ENCODE measurements around the gene EYS. TPM values are rescaled to one million over a fixed set of nuclear protein-coding genes. Genes with fewer than 3 reads are reported as not detected.

The EYS gene
- total RNA-seq: not detected in 2 replicates

GRCh38 chr6:65707126-65707826 is at the start of gene EYS:
EYS (minus strand) TSS chr6:65707226; CDS start chr6:65495410, 211,816 bp downstream.
- intact Hi-C loops (cut with micrococcal nuclease): no loop called here

- intact Hi-C loops (cut with micrococcal nuclease): no loop called here
These were observed 39.3 kb upstream of the EYS start for GRCh38 chr6:65746302-65746701.

- intact Hi-C loops (cut with micrococcal nuclease): no loop called here
These were observed 38.6 kb upstream of the EYS start for GRCh38 chr6:65745614-65746013.

GRCh38 chr6:65728879-65729479 is 22.0 kb upstream of the EYS start:
- intact Hi-C loops (cut with micrococcal nuclease): no loop called here

GRCh38 chr6:65719101-65719500 is 12.1 kb upstream of the EYS start:
- intact Hi-C loops (cut with micrococcal nuclease): no loop called here

- intact Hi-C loops (cut with micrococcal nuclease): no loop called here
These were observed 4.5 kb upstream of the EYS start for GRCh38 chr6:65711531-65711930.

GRCh38 chr6:65709099-65709830 is 2.2 kb upstream of the EYS start:
- intact Hi-C loops (cut with micrococcal nuclease): no loop called here

GRCh38 chr6:65708162-65708561 is 1.1 kb upstream of the EYS start:
- intact Hi-C loops (cut with micrococcal nuclease): no loop called here

GRCh38 chr6:65706436-65706835 is 590 bp downstream of the EYS start:
- intact Hi-C loops (cut with micrococcal nuclease): no loop called here

- intact Hi-C loops (cut with micrococcal nuclease): no loop called here
These were observed 5.7 kb downstream of the EYS start for GRCh38 chr6:65701325-65701724.

- intact Hi-C loops (cut with micrococcal nuclease): no loop called here
These were observed 6.5 kb downstream of the EYS start for GRCh38 chr6:65700561-65700960.

GRCh38 chr6:65692109-65692508 is 14.9 kb downstream of the EYS start:
- intact Hi-C loops (cut with micrococcal nuclease): no loop called here

GRCh38 chr6:65680232-65680631 is 26.8 kb downstream of the EYS start:
- intact Hi-C loops (cut with micrococcal nuclease): no loop called here

- intact Hi-C loops (cut with micrococcal nuclease): no loop called here
These were observed 35.1 kb downstream of the EYS start for GRCh38 chr6:65671922-65672321.

GRCh38 chr6:65667916-65668656 is 38.9 kb downstream of the EYS start:
- intact Hi-C loops (cut with micrococcal nuclease): no loop called here

GRCh38 chr6:65650086-65650485 is 56.9 kb downstream of the EYS start:
- intact Hi-C loops (cut with micrococcal nuclease): no loop called here

GRCh38 chr6:65649392-65649791 is 57.6 kb downstream of the EYS start:
- intact Hi-C loops (cut with micrococcal nuclease): no loop called here

GRCh38 chr6:65646544-65646943 is 60.5 kb downstream of the EYS start:
- intact Hi-C loops (cut with micrococcal nuclease): no loop called here

GRCh38 chr6:65642776-65643175 is 64.2 kb downstream of the EYS start:
- intact Hi-C loops (cut with micrococcal nuclease): no loop called here

GRCh38 chr6:65638047-65638831 is 68.8 kb downstream of the EYS start:
- intact Hi-C loops (cut with micrococcal nuclease): no loop called here
